ENCODE results near the gene C3orf62.
"Not testable (repeated sequence)": the region's sequence is repeated elsewhere in the genome, so short reads cannot be mapped to it uniquely, and the experiment has no call there.

The C3orf62 gene

GRCh38 chr3:49266410-49267095 is 10.5 kb downstream of the C3orf62 start:
- DNase-seq: no peak

- DNase-seq: no peak
Measured at GRCh38 chr3:49265661-49266386, 11.2 kb downstream of the C3orf62 start.

- DNase-seq: no peak
Measured at GRCh38 chr3:49263159-49263889, 13.7 kb downstream of the C3orf62 start.

GRCh38 chr3:49260806-49261324 is 16.2 kb downstream of the C3orf62 start:
- DNase-seq: no peak

GRCh38 chr3:49257187-49257586 is 19.8 kb downstream of the C3orf62 start:
- DNase-seq: no peak

GRCh38 chr3:49255718-49256511 is 21.1 kb downstream of the C3orf62 start:
- no peak for DNase-seq

GRCh38 chr3:49255112-49255511 is 21.9 kb downstream of the C3orf62 start:
- DNase-seq: no peak

- no peak for DNase-seq
Measured at GRCh38 chr3:49253512-49253911, 23.5 kb downstream of the C3orf62 start.

GRCh38 chr3:49248840-49249227 is 28.2 kb downstream of the C3orf62 start:
- DNase-seq: no peak

- DNase-seq: no peak
Measured at GRCh38 chr3:49244581-49245205, 32.3 kb downstream of the C3orf62 start.

- DNase-seq: not testable (repeated sequence)
Measured at GRCh38 chr3:49240091-49240490, 36.9 kb downstream of the C3orf62 start.

- no peak for DNase-seq
Measured at GRCh38 chr3:49238274-49239127, 38.5 kb downstream of the C3orf62 start.

GRCh38 chr3:49237344-49237743 is 39.7 kb downstream of the C3orf62 start:
- DNase-seq: no peak

- DNase-seq: no peak
Measured at GRCh38 chr3:49236226-49236625, 40.8 kb downstream of the C3orf62 start.

GRCh38 chr3:49228817-49229216 is 48.2 kb downstream of the C3orf62 start:
- DNase-seq: not testable (repeated sequence)

- no peak for DNase-seq
Measured at GRCh38 chr3:49222002-49222401, 55.0 kb downstream of the C3orf62 start.

- not testable (repeated sequence) for DNase-seq
Measured at GRCh38 chr3:49220985-49221563, 56.0 kb downstream of the C3orf62 start.

GRCh38 chr3:49219132-49219531 is 57.9 kb downstream of the C3orf62 start:
- no peak for DNase-seq
